PC-3 (cell line): ENCODE data around the gene KRT2. TPM values are rescaled to one million over a fixed set of nuclear protein-coding genes. Genes with fewer than 3 reads are reported as not detected.

Experiments used
- ATAC-seq: fragments of 200-7000 bp; cut with Tn5 transposase; 2 replicates; pipeline ENCODE4 v1.9.1; 2020; ENCODE audit warnings: mild to moderate bottlenecking, moderate library complexity
- BruUV-seq: library from RNA; stranded (reverse); fragments of 400-500 nt; replicated peaks from 2 replicates; lab custom pipeline; 2021; lab: Mats Ljungman, UMichigan
- CTCF ChIA-PET: fragments of 300-600 bp; sonication (Branson Sonifier 250); formaldehyde crosslinking; loops from one replicate; lab custom pipeline; 2022; ENCODE audit warnings: antibody characterized with exemption; lab: Charles Lee
- POLR2A ChIA-PET: fragments of 300-600 bp; sonication (Branson Sonifier 250); formaldehyde crosslinking; loops from one replicate; lab custom pipeline; 2022; ENCODE audit warnings: antibody characterized with exemption; ENCODE audit not compliant: unreplicated experiment; lab: Charles Lee
- DNase-seq: peaks from one replicate; pipeline ENCODE4 v3.0.0-alpha.2; 2015
- H2AFZ ChIP-seq: fragments of 300-600 bp; sonication (generic); 2 replicates; pipeline ENCODE4 v1.6.0; 2016; ENCODE audit warnings: antibody characterized with exemption, low read length
- H3F3A ChIP-seq: fragments of 300-600 bp; sonication (generic); one replicate; pipeline ENCODE4 v1.6.0; 2017; ENCODE audit warnings: antibody characterized with exemption, low read length, control low read depth, mild to moderate bottlenecking; ENCODE audit not compliant: unreplicated experiment
- H3K27ac ChIP-seq: fragments of 300-600 bp; sonication (generic); 2 replicates; pipeline ENCODE4 v1.5.1; 2016; ENCODE audit warnings: mild to moderate bottlenecking, low read length
- H3K27me3 ChIP-seq: fragments of 300-600 bp; sonication (generic); 2 replicates; pipeline ENCODE4 v1.6.1; 2016; ENCODE audit warnings: low read length, mixed read lengths
- H3K36me3 ChIP-seq: fragments of 300-600 bp; sonication (generic); 2 replicates; pipeline ENCODE4 v1.6.1; 2016; ENCODE audit warnings: low read depth, mixed run types, low read length, mixed read lengths
- H3K4me1 ChIP-seq: fragments of 300-600 bp; sonication (generic); 2 replicates; pipeline ENCODE4 v1.5.1; 2016; ENCODE audit warnings: low read length; ENCODE audit not compliant: insufficient read depth
- H3K4me2 ChIP-seq: fragments of 300-600 bp; sonication (generic); 2 replicates; pipeline ENCODE4 v1.6.0; 2016; ENCODE audit warnings: low read length
- H3K4me3 ChIP-seq: fragments of 300-600 bp; sonication (generic); 2 replicates; pipeline ENCODE4 v1.5.1; 2016; ENCODE audit warnings: mild to moderate bottlenecking, low read length, mixed read lengths
- H3K79me2 ChIP-seq: fragments of 300-600 bp; sonication (generic); 2 replicates; pipeline ENCODE4 v1.6.1; 2017; ENCODE audit warnings: low read length, mixed read lengths
- H3K9ac ChIP-seq: fragments of 300-600 bp; sonication (generic); 2 replicates; pipeline ENCODE4 v1.6.0; 2016; ENCODE audit warnings: mild to moderate bottlenecking, low read length
- H3K9me2 ChIP-seq: fragments of 300-600 bp; sonication (generic); replicated peaks from 2 replicates; pipeline ENCODE4 v1.6.1; 2016; ENCODE audit warnings: mixed run types, low read length, mixed read lengths
- H3K9me3 ChIP-seq: fragments of 300-600 bp; sonication (generic); 2 replicates; pipeline ENCODE4 v1.6.1; 2016; ENCODE audit warnings: low read length, mixed read lengths
- H4K20me1 ChIP-seq: fragments of 300-600 bp; sonication (generic); 2 replicates; pipeline ENCODE4 v1.6.1; 2016; ENCODE audit warnings: low read length, mixed read lengths
- CTCF ChIP-seq: fragments of 300-600 bp; sonication (generic); conservative IDR thresholded peaks from 2 replicates; pipeline ENCODE4 v1.5.1; 2017; ENCODE audit warnings: antibody characterized with exemption, low read depth, mild to moderate bottlenecking, low read length
- EZH2 ChIP-seq: fragments of 300-600 bp; sonication (generic); IDR thresholded peaks from one replicate; pipeline ENCODE4 v1.6.1; 2017; ENCODE audit warnings: antibody characterized with exemption, mild to moderate bottlenecking, low read length; ENCODE audit not compliant: unreplicated experiment
- EZH2phosphoT487 ChIP-seq: fragments of 300-600 bp; sonication (generic); IDR thresholded peaks from 2 replicates; pipeline ENCODE4 v1.6.1; 2018; ENCODE audit warnings: mild to moderate bottlenecking, antibody characterized with exemption, low read length, borderline replicate concordance
- intact Hi-C: fragments of 100-400 bp; cut with micrococcal nuclease; formaldehyde crosslinking; loops from 2 replicates; pipeline ENCODE4 v1.9.0; 2023
- total RNA-seq: library from RNA; depleted of rRNA; stranded (reverse); fragments of >200 nt; gene quantifications from 2 replicates; pipeline ENCODE4 v1.2.3, GENCODE V29; 2014

The KRT2 gene
- total RNA-seq, 1 experiment from 2014 or later = not detected

DNA sequence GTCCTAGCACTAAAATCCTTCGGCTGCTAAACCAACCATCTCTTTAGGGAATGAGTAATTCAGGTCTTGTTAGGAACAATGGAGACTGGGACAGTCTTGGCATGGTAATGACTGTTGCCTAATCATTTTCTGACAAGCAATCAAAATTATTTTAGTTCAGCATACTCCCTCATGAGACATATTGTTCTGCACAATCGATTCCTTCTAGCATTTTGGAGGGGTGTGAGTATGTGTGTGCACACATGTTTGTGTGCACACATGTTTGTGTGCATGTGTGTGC, 30.3 kb upstream of the KRT2 start:
- H3K27me3 ChIP-seq = peaks cover 80% of the 10 kb centered on the region
- ATAC-seq = no peak

GRCh38 chr12:52681526-52682380, 29.7 kb upstream of the KRT2 start:
- ChIA-PET POLR2A (no interaction called here), CTCF (no interaction called here)
- Histone ChIP-seq H3K9ac (no peak overlapping the region), H3K4me1 (no peaks in the 10 kb centered on the region), H3K4me2 (no peak overlapping the region), H3K36me3 (no peaks in the 10 kb centered on the region), H3K4me3 (no peak overlapping the region), H3K79me2 (no peaks in the 10 kb centered on the region), H3K27ac (no peak overlapping the region), H3K27me3 (peaks cover 80% of the 10 kb centered on the region), H4K20me1 (no peaks in the 10 kb centered on the region), H2AFZ (no peak overlapping the region), H3F3A (no peaks in the 10 kb centered on the region), H3K9me3 (no peaks in the 10 kb centered on the region), H3K9me2 (no peaks in the 10 kb centered on the region)
- intact Hi-C loops = no loop called here
- no peak for TF ChIP-seq CTCF
- TF ChIP-seq EZH2phosphoT487 = no peak
- TF ChIP-seq EZH2 = no peak
- ATAC-seq = no peak
- no TSS peak for BruUV-seq
- DNase-seq = no peak

More for the DNA sequence above, 30.3 kb upstream of the KRT2 start:
- Histone ChIP-seq H3K9me2 (no peaks in the 10 kb centered on the region), H3F3A (no peaks in the 10 kb centered on the region), H3K4me2 (no peak overlapping the region), H3K36me3 (no peaks in the 10 kb centered on the region), H3K4me3 (no peak overlapping the region), H3K9ac (no peak overlapping the region), H3K4me1 (peaks cover 2% of the 10 kb centered on the region), H3K79me2 (no peaks in the 10 kb centered on the region), H3K9me3 (no peaks in the 10 kb centered on the region), H2AFZ (no peak overlapping the region), H4K20me1 (no peaks in the 10 kb centered on the region), H3K27ac (no peak overlapping the region)
- no peak for DNase-seq
- intact Hi-C loops = no loop called here
- no TSS peak for BruUV-seq
- POLR2A ChIA-PET = no interaction called here
- TF ChIP-seq EZH2phosphoT487 (no peak), EZH2 (no peak), CTCF (no peak)
- CTCF ChIA-PET = no interaction called here

- no peak for TF ChIP-seq EZH2
- TF ChIP-seq CTCF = no peak
- no peak for TF ChIP-seq EZH2phosphoT487
- no peaks in the 10 kb centered on the region for H4K20me1 ChIP-seq
- ChIA-PET CTCF (no interaction called here), POLR2A (no interaction called here)
- no peaks in the 10 kb centered on the region for H3K9me3 ChIP-seq
- H3K27me3 ChIP-seq = peaks cover 79% of the 10 kb centered on the region
- no peaks in the 10 kb centered on the region for H3F3A ChIP-seq
- no TSS peak for BruUV-seq
- no peaks in the 10 kb centered on the region for H3K9me2 ChIP-seq
- no peaks in the 10 kb centered on the region for H3K79me2 ChIP-seq
- H3K4me1 ChIP-seq = no peaks in the 10 kb centered on the region
- DNase-seq (no peak), ATAC-seq (no peak)
- intact Hi-C loops = no loop called here
- H3K36me3 ChIP-seq = no peaks in the 10 kb centered on the region
- H3K9ac ChIP-seq = no peak within 1 kb of the TSS
- no peak within 1 kb of the TSS for H3K4me2 ChIP-seq
- no peak within 1 kb of the TSS for H3K27ac ChIP-seq
- no peak within 1 kb of the TSS for H2AFZ ChIP-seq
- H3K4me3 ChIP-seq = no peak within 1 kb of the TSS
Measured at GRCh38 chr12:52680363-52680762, 28.4 kb upstream of the KRT2 start, which contains the start of gene KRT1. Gene KRT1 (minus strand): TSS chr12:52680407. CDS start chr12:52680348, 59 bp downstream.
